K562 (cell line): ENCODE measurements around the gene GLB1L3.

Source experiments
- ARID3A ChIP-seq: IDR thresholded peaks from 2 replicates; pipeline ENCODE4 v1.6.1; 2012; ENCODE audit warnings: low read depth, low read length, improper control_type of control experiment, borderline replicate concordance
- CTCF ChIP-seq, 3 experiments: IDR thresholded peaks in 2 of 3; conservative IDR thresholded peaks in 1 of 3; 2 replicates each; pipeline ENCODE4 v1.5.1; 2011 to 2012; ENCODE audit warnings: low read length in 3 of 3, mild to moderate bottlenecking in 3 of 3, control low read depth in 2 of 3, improper control_type of control experiment in 1 of 3, inconsistent platforms in 1 of 3, low read depth in 1 of 3, mixed read lengths in 1 of 3, moderate library complexity in 1 of 3; ENCODE audit not compliant: insufficient read depth in 2 of 3
- ELK1 ChIP-seq: sonication (generic); formaldehyde crosslinking; IDR thresholded peaks from 2 replicates; pipeline ENCODE4 v1.8.1; 2022; ENCODE audit warnings: missing genetic modification reagents
- MTA3 ChIP-seq: fragments of 450-650 bp; formaldehyde crosslinking; IDR thresholded peaks from 2 replicates; pipeline ENCODE4 v1.6.1; 2017; ENCODE audit warnings: mild to moderate bottlenecking, borderline replicate concordance
- MYC ChIP-seq, 2 experiments: fragments of 250-450 bp in 1 of 2; sonication (Bioruptor Pico) in 1 of 2; IDR thresholded peaks; 2 replicates each; pipeline versions ENCODE4 v1.5.1 to v1.6.1; 2012 to 2021; ENCODE audit warnings: low read depth in 2 of 2, borderline replicate concordance in 1 of 2, improper control_type of control experiment in 1 of 2, low read length in 1 of 2, mild to moderate bottlenecking in 1 of 2, moderate library complexity in 1 of 2
- POLR2A ChIP-seq: fragments of 450-650 bp; conservative IDR thresholded peaks from 2 replicates; pipeline ENCODE4 v1.6.1; 2016

- TF ChIP-seq CTCF (IDR thresholded peaks at IDR 0.05 in 2 of 3, conservative IDR thresholded peaks at IDR 0.05 in 1 of 3; ENCODE audit: insufficient read depth in 2 of 3, low read depth in 1 of 3, low read length in 3 of 3) (no peak), ELK1 (no peak), MTA3 (no peak), POLR2A (no peak), MYC (IDR thresholded peaks at IDR 0.05; ENCODE audit: low read depth, low read length) (no peak), MYC (CRISPR knock-in tag; IDR thresholded peaks at IDR 0.05; ENCODE audit: borderline replicate concordance, low read depth) (no peak), ARID3A (no peak)
These were observed 79.0 kb downstream of the GLB1L3 start for GRCh38 chr11:134355136-134355535.
